Camera-type eye (tissue), 1 donor: ENCODE data around the gene TMEM63C. TPM values are rescaled to one million over a fixed set of nuclear protein-coding genes. Genes with fewer than 3 reads are reported as not detected.

Experiments used
- total RNA-seq: library from RNA; depleted of rRNA; stranded (reverse); fragments of >200 nt; gene quantifications from one replicate; pipeline ENCODE4 v1.2.3, GENCODE V29; 2014

TMEM63C gene
- total RNA-seq: 1.6 TPM

DNA sequence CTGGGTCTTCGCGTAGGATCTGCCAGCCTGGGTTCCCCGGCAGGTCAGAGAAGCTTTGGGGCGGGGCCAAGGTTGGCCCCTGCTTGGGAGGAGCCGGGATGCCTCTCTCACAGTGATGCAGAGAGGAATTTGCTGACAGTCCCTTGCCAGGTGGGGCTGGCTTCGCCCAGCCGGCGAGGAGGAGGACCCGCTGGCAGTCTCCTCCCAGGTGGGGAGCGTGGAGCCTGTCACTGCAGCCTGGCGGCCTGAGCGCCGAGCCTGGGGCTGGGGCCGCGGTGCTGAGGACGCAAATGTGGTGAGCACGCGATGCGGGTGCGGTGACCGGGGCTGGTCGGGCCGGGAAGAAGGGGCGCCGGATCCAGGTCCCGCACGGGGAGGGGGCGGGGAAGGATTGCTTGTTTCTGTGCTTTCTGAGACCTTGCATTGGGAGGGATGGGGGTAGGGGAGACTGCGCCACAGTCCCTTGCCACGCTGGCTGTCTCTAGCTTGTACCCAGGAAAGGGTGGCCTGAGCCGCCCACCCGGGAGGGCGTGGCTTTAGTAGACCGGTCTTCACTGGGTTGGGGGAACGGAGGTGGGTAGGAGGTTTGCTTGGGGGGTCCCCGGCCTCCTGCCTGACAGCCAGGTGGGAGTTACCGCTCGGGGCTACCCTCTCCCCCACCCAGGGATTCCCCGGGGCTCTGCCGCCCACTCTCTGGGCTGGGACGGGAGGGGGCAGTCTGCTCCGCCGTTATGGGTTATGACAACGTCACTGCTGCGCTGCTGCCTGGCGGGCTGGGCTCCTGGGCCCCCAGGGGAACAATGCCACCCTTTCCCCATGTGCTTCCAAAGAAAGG, at the start of gene TMEM63C:
TSS of gene TMEM63C (plus strand) at position 196 of the 835 bp plus-strand sequence. CDS start 37,016 bp downstream, outside the sequence.

GRCh38 chr14:77141214-77142004, 40.2 kb upstream of the TMEM63C start, which contains the start of gene ZDHHC22:
Gene ZDHHC22 (minus strand): TSS chr14:77141791. CDS start chr14:77139738, 2,053 bp downstream.

DNA sequence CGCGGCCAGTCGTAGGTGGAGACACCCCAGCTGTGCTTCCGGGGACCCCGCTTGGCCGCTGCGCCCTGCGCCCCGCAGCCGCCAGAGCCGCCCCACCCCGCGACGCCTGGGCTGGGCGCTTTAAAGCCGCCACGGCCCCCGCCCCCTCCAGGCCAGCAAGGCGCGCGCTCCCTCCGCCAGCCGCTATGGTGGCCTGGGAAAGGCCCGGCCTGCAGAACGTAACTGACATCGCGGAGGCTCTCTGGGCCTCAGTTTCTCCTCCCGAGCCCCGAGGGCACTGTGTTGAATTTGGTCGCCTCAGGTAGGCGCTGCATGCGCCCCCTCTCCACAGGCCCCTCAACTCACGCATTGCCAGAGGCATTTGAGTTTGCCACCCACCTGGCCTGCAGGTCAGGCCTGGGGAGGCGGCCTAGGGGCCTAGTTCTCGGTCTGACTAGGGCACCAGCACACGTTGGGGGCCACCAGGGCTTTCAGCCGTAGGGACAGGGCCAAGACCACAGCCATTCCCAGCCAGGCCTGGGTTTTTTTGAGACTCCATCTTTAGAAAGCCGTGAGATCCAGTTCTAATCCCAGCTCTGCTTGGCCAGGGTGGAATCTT, 89.6 kb downstream of the TMEM63C start, which contains the start of gene NGB:
TSS of gene NGB (minus strand) at position 94 of the 598 bp plus-strand sequence. CDS start 269 bp downstream, outside the sequence.

Other genes starting within 250 kb of the TMEM63C start
- gene IRF2BPL, start 153.1 kb upstream of the TMEM63C start, total RNA-seq: 65.9 TPM
- 39.5 TPM for gene CIPC, start 83.5 kb upstream of the TMEM63C start, total RNA-seq
- gene ZDHHC22, start 40.0 kb upstream of the TMEM63C start, total RNA-seq: 5.6 TPM
- 1.4 TPM for gene NGB, start 89.4 kb downstream of the TMEM63C start, total RNA-seq
- gene POMT2, start 139.1 kb downstream of the TMEM63C start, total RNA-seq: 25.8 TPM
- gene GSTZ1, start 139.2 kb downstream of the TMEM63C start, total RNA-seq: 11.5 TPM
- 25.8 TPM for gene TMED8, start 195.3 kb downstream of the TMEM63C start, total RNA-seq
- gene SAMD15, start 195.6 kb downstream of the TMEM63C start, total RNA-seq: 4.7 TPM
- 1.6 TPM for gene NOXRED1, start 241.7 kb downstream of the TMEM63C start, total RNA-seq